OCI-LY1 (cell line): Measurements from ENCODE around the gene ENDOG.

Experiments
- EZH2 ChIP-seq: fragments of 200-600 bp; sonication (generic), shearing (Covaris generic); IDR thresholded peaks from 2 replicates; pipeline ENCODE4 v1.8.0; 2017; ENCODE audit warnings: borderline replicate concordance, mixed run types, mild to moderate bottlenecking, antibody characterized with exemption, low read length, moderate library complexity, mixed read lengths
- TF ChIP-seq, protein P1 (sequence below): fragments of 200-600 bp; sonication (generic), shearing (Covaris generic); IDR thresholded peaks from 2 replicates; pipeline ENCODE4 v1.5.1; 2017; ENCODE audit warnings: mild to moderate bottlenecking, antibody characterized with exemption, low read length, moderate library complexity, mixed read lengths

- TF ChIP-seq, protein P1, sequence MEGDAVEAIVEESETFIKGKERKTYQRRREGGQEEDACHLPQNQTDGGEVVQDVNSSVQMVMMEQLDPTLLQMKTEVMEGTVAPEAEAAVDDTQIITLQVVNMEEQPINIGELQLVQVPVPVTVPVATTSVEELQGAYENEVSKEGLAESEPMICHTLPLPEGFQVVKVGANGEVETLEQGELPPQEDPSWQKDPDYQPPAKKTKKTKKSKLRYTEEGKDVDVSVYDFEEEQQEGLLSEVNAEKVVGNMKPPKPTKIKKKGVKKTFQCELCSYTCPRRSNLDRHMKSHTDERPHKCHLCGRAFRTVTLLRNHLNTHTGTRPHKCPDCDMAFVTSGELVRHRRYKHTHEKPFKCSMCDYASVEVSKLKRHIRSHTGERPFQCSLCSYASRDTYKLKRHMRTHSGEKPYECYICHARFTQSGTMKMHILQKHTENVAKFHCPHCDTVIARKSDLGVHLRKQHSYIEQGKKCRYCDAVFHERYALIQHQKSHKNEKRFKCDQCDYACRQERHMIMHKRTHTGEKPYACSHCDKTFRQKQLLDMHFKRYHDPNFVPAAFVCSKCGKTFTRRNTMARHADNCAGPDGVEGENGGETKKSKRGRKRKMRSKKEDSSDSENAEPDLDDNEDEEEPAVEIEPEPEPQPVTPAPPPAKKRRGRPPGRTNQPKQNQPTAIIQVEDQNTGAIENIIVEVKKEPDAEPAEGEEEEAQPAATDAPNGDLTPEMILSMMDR = no peak
- TF ChIP-seq EZH2 = no peak
Observed at GRCh38 chr9:128829477-128830251, 11.4 kb downstream of the ENDOG start, which contains the start of gene SPOUT1.
